Muscle of arm (tissue), 12 donors: ENCODE measurements around the gene DUSP7. TPM values are rescaled to one million over a fixed set of nuclear protein-coding genes. Genes with fewer than 3 reads are reported as not detected.
"Not testable (repeated sequence)": the region's sequence is repeated elsewhere in the genome, so short reads cannot be mapped to it uniquely, and the experiment has no call there.

Source experiments
- DNase-seq: peaks from one replicate; pipeline ENCODE4 v3.0.0-alpha.2; 2013
- polyA plus RNA-seq, 12 donors: library from polyadenylated mRNA; unstranded; fragments of 120-200 nt; gene quantifications; one replicate each; pipeline ENCODE4 v1.2.1, GENCODE V29; 2013; ENCODE audit not compliant: insufficient read length in 12 of 12

DUSP7 gene
- polyA plus RNA-seq, 12 donors: 16.4 to 25.8 (median 20.9) TPM; not detected in 1

- no peak for DNase-seq
These were observed 5.8 kb downstream of the DUSP7 start for GRCh38 chr3:52050571-52050970.

- DNase-seq: no peak
These were observed 6.9 kb downstream of the DUSP7 start for GRCh38 chr3:52049503-52049902.

- no peak for DNase-seq
These were observed 8.9 kb downstream of the DUSP7 start for GRCh38 chr3:52047295-52047960.

- DNase-seq: no peak
These were observed 9.5 kb downstream of the DUSP7 start for GRCh38 chr3:52046902-52047239.

GRCh38 chr3:52046186-52046901 is 10.0 kb downstream of the DUSP7 start:
- no peak for DNase-seq

- no peak for DNase-seq
These were observed 11.3 kb downstream of the DUSP7 start for GRCh38 chr3:52044869-52045619.

GRCh38 chr3:52043750-52044149 is 12.6 kb downstream of the DUSP7 start:
- no peak for DNase-seq

GRCh38 chr3:52043039-52043438 is 13.3 kb downstream of the DUSP7 start:
- not testable (repeated sequence) for DNase-seq

- no peak for DNase-seq
These were observed 15.1 kb downstream of the DUSP7 start for GRCh38 chr3:52041118-52041731.

GRCh38 chr3:52040600-52040999 is 15.8 kb downstream of the DUSP7 start:
- no peak for DNase-seq

GRCh38 chr3:52039846-52040245 is 16.5 kb downstream of the DUSP7 start:
- no peak for DNase-seq

GRCh38 chr3:52039426-52039825 is 16.9 kb downstream of the DUSP7 start:
- DNase-seq: no peak

GRCh38 chr3:52038227-52038626 is 18.1 kb downstream of the DUSP7 start:
- no peak for DNase-seq

- DNase-seq: no peak
These were observed 19.1 kb downstream of the DUSP7 start for GRCh38 chr3:52037291-52037690.

GRCh38 chr3:52036829-52037228 is 19.5 kb downstream of the DUSP7 start:
- no peak for DNase-seq

- no peak for DNase-seq
These were observed 20.1 kb downstream of the DUSP7 start for GRCh38 chr3:52036222-52036694.

GRCh38 chr3:52034651-52035050 is 21.7 kb downstream of the DUSP7 start:
- no peak for DNase-seq

GRCh38 chr3:52034212-52034611 is 22.2 kb downstream of the DUSP7 start:
- no peak for DNase-seq

GRCh38 chr3:52033748-52034147 is 22.6 kb downstream of the DUSP7 start:
- not testable (repeated sequence) for DNase-seq

GRCh38 chr3:52032702-52033408 is 23.5 kb downstream of the DUSP7 start:
- no peak for DNase-seq

GRCh38 chr3:52031896-52032295 is 24.5 kb downstream of the DUSP7 start:
- DNase-seq: no peak
